ENCODE data around the gene SLC6A9.

GRCh38 chr1:44016041-44016889 is 15.0 kb downstream of the SLC6A9 start:
- TF ChIP-seq, protein P1, sequence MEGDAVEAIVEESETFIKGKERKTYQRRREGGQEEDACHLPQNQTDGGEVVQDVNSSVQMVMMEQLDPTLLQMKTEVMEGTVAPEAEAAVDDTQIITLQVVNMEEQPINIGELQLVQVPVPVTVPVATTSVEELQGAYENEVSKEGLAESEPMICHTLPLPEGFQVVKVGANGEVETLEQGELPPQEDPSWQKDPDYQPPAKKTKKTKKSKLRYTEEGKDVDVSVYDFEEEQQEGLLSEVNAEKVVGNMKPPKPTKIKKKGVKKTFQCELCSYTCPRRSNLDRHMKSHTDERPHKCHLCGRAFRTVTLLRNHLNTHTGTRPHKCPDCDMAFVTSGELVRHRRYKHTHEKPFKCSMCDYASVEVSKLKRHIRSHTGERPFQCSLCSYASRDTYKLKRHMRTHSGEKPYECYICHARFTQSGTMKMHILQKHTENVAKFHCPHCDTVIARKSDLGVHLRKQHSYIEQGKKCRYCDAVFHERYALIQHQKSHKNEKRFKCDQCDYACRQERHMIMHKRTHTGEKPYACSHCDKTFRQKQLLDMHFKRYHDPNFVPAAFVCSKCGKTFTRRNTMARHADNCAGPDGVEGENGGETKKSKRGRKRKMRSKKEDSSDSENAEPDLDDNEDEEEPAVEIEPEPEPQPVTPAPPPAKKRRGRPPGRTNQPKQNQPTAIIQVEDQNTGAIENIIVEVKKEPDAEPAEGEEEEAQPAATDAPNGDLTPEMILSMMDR (IDR thresholded peaks at IDR 0.05) = no peak
- no peak for TF ChIP-seq POLR2A (IDR thresholded peaks at IDR 0.05)
